GM18498 (cell line): ENCODE measurements around the gene KYAT1.

Source experiments
- ATAC-seq: cut with Tn5 transposase; IDR thresholded peaks from one replicate; pipeline ENCODE4 v1.9.1; 2021; ENCODE audit warnings: mild to moderate bottlenecking, moderate library complexity; ENCODE audit not compliant: unreplicated experiment

Gene KYAT1

GRCh38 chr9:128881884-128882676 lies at the start of gene KYAT1, which contains the start of gene LRRC8A:
TSS of gene KYAT1 (minus strand) at chr9:128881950. CDS start at chr9:128845405, 36,545 bp downstream.
TSS of gene LRRC8A (plus strand) at chr9:128882133. CDS start at chr9:128907165, 25,032 bp downstream.
- peak; percentile 90 for ATAC-seq

GRCh38 chr9:128929560-128929959 lies 47.8 kb upstream of the KYAT1 start:
- no peak for ATAC-seq

GRCh38 chr9:128928624-128929023 lies 46.9 kb upstream of the KYAT1 start:
- no peak for ATAC-seq

- ATAC-seq = no peak
These were observed 46.1 kb upstream of the KYAT1 start for GRCh38 chr9:128927731-128928411.

- no peak for ATAC-seq
These were observed 41.7 kb upstream of the KYAT1 start for GRCh38 chr9:128923493-128923883.

GRCh38 chr9:128921881-128922763 lies 40.4 kb upstream of the KYAT1 start:
- no peak for ATAC-seq

GRCh38 chr9:128920381-128921058 lies 38.8 kb upstream of the KYAT1 start, which contains the start of gene PHYHD1:
TSS of gene PHYHD1 (plus strand) at chr9:128920982. CDS start at chr9:128922324, 1,342 bp downstream.
- ATAC-seq = no peak

- no peak for ATAC-seq
These were observed 37.8 kb upstream of the KYAT1 start for GRCh38 chr9:128919402-128920089.

GRCh38 chr9:128918921-128919320 lies 37.2 kb upstream of the KYAT1 start:
- no peak for ATAC-seq

- no peak for ATAC-seq
These were observed 35.5 kb upstream of the KYAT1 start for GRCh38 chr9:128917151-128917849.

GRCh38 chr9:128916745-128917144 lies 35.0 kb upstream of the KYAT1 start:
- ATAC-seq = no peak

GRCh38 chr9:128916204-128916603 lies 34.5 kb upstream of the KYAT1 start:
- no peak for ATAC-seq

- ATAC-seq = no peak
These were observed 32.4 kb upstream of the KYAT1 start for GRCh38 chr9:128913995-128914772.

GRCh38 chr9:128913048-128913900 lies 31.5 kb upstream of the KYAT1 start:
- ATAC-seq = no peak

- no peak for ATAC-seq
These were observed 30.6 kb upstream of the KYAT1 start for GRCh38 chr9:128912270-128912853.

GRCh38 chr9:128911529-128912035 lies 29.8 kb upstream of the KYAT1 start:
- ATAC-seq = no peak

GRCh38 chr9:128910906-128911305 lies 29.2 kb upstream of the KYAT1 start:
- ATAC-seq = no peak
